ENCODE results near the gene MAP3K21.

DNA sequence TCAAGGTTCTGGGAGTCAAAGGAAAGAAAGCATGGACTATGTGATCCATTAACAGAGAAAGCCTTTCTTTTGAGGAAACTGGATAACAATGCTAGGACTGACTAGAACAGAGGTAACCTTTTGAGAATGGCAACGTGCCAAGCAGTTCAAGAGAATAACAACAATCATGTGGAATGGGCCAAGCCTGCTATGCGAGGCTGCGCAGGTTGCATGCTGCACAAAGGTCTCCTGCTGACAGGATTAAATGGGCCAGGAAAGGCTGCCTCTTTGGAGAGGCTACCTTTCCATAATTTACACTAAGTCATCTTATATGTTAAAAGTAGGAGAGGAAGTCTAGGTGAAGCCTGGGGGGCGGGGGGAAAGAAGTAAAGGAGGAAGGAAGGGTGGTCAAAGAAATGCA, 37.8 kb upstream of the MAP3K21 start:
- TF ChIP-seq, protein P1, sequence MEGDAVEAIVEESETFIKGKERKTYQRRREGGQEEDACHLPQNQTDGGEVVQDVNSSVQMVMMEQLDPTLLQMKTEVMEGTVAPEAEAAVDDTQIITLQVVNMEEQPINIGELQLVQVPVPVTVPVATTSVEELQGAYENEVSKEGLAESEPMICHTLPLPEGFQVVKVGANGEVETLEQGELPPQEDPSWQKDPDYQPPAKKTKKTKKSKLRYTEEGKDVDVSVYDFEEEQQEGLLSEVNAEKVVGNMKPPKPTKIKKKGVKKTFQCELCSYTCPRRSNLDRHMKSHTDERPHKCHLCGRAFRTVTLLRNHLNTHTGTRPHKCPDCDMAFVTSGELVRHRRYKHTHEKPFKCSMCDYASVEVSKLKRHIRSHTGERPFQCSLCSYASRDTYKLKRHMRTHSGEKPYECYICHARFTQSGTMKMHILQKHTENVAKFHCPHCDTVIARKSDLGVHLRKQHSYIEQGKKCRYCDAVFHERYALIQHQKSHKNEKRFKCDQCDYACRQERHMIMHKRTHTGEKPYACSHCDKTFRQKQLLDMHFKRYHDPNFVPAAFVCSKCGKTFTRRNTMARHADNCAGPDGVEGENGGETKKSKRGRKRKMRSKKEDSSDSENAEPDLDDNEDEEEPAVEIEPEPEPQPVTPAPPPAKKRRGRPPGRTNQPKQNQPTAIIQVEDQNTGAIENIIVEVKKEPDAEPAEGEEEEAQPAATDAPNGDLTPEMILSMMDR (IDR thresholded peaks at IDR 0.05): no peak
- TF ChIP-seq POLR2A (IDR thresholded peaks at IDR 0.05): no peak

Data from uterus (tissue), 2 donors.